Sigmoid colon (tissue), 7 donors: ENCODE data around the gene KCNQ5. TPM values are rescaled to one million over a fixed set of nuclear protein-coding genes. Genes with fewer than 3 reads are reported as not detected.

Experiments
- DNase-seq: peaks from one replicate; pipeline ENCODE4 v3.0.0-alpha.2; 2019
- H3K27ac ChIP-seq, 4 donors: fragments of 200-600 bp; sonication (generic); one replicate each; pipeline ENCODE4 v1.5.1; 2016 to 2019; ENCODE audit warnings: mild to moderate bottlenecking in 1 of 4
- H3K27me3 ChIP-seq, 3 donors: fragments of 200-600 bp; sonication (generic); one replicate each; pipeline ENCODE4 v1.5.1; 2019; ENCODE audit warnings: mild to moderate bottlenecking in 1 of 3
- H3K36me3 ChIP-seq, 4 donors: fragments of 200-600 bp; sonication (generic); one replicate each; pipeline ENCODE4 v1.5.1; 2016 to 2019
- H3K4me1 ChIP-seq, 4 donors: fragments of 200-600 bp; sonication (generic); one replicate each; pipeline ENCODE4 v1.5.1; 2017 to 2019
- H3K4me3 ChIP-seq, 4 donors: fragments of 200-600 bp; sonication (generic); one replicate each; pipeline ENCODE4 v1.5.1; 2017 to 2019; ENCODE audit warnings: mild to moderate bottlenecking in 2 of 4, moderate library complexity in 1 of 4
- H3K9me3 ChIP-seq, 4 donors: fragments of 200-600 bp in 3 of 4; sonication (generic) in 3 of 4; one replicate each; pipeline versions ENCODE4 v1.5.1 to v1.6.1; 2013 to 2019
- EP300 ChIP-seq, 4 donors: sonication (generic); formaldehyde crosslinking; IDR thresholded peaks; one replicate each; pipeline ENCODE4 v1.6.1; 2017; ENCODE audit warnings: antibody characterized with exemption in 4 of 4
- POLR2A ChIP-seq, 2 donors: fragments of 450-650 bp; IDR thresholded peaks; one replicate each; pipeline ENCODE4 v1.6.1; 2016; ENCODE audit warnings: antibody characterized with exemption in 2 of 2, mild to moderate bottlenecking in 2 of 2, moderate library complexity in 2 of 2
- POLR2AphosphoS5 ChIP-seq, 4 donors: sonication (generic); formaldehyde crosslinking; IDR thresholded peaks; one replicate each; pipeline ENCODE4 v1.6.1; 2017; ENCODE audit warnings: antibody characterized with exemption in 4 of 4
- WGBS, 2 donors: extraction: QIAGEN DNeasy Blood & Tissue Kit; methylation state at CpG; one replicate each; pipeline ENCODE4 v1.1.7; 2013; 5-methylcytosine and 5-hydroxymethylcytosine counted together
- intact Hi-C: fragments of 100-400 bp; cut with DNase I; formaldehyde crosslinking; loops from one replicate; pipeline ENCODE4 v1.15.1; 2023
- polyA plus RNA-seq, 3 donors: library from polyadenylated mRNA; stranded (reverse); fragments of 200-250 nt; gene quantifications; one replicate each; pipeline ENCODE4 v1.2.3, GENCODE V29; 2013
- total RNA-seq, 4 donors: library from RNA; depleted of rRNA; stranded (reverse); fragments of >200 nt; gene quantifications; one replicate each; pipeline ENCODE4 v1.1.0, GENCODE V29; 2016
- TF ChIP-seq, protein P1 (sequence below), 4 experiments: fragments of 450-650 bp in 3 of 4; fragments of 200-600 bp in 1 of 4; IDR thresholded peaks; one replicate each; pipeline ENCODE4 v1.5.1; 2016 to 2019; ENCODE audit warnings: antibody characterized with exemption in 4 of 4, mild to moderate bottlenecking in 3 of 4, moderate library complexity in 2 of 4
- donor health status: healthy with polysubstance abuse.
- donor health status: Bipolar disorder and iron deficiency.
- donor health status: healthy.

Gene KCNQ5
- total and polyA plus RNA-seq, 7 donors = 0.49 to 2.1 (median 1.1) TPM; not detected in 2

- Histone ChIP-seq H3K27me3 (peaks cover 13 to 50% (median 39%) of the 10 kb centered on the region in 3 donors), H3K4me1 (peaks cover 0 to 37% (median 35%) of the 10 kb centered on the region in 4 donors), H3K27ac (no peak overlapping the region), H3K4me3 (no peak overlapping the region), H3K9me3 (no peaks in the 10 kb centered on the region), H3K36me3 (no peaks in the 10 kb centered on the region)
- intact Hi-C loops = loop anchor here (5.0 kb wide), 1 partner anchor 503 kb away; no protein-coding TSS in a partner anchor
- no peak for DNase-seq
- TF ChIP-seq, protein P1, sequence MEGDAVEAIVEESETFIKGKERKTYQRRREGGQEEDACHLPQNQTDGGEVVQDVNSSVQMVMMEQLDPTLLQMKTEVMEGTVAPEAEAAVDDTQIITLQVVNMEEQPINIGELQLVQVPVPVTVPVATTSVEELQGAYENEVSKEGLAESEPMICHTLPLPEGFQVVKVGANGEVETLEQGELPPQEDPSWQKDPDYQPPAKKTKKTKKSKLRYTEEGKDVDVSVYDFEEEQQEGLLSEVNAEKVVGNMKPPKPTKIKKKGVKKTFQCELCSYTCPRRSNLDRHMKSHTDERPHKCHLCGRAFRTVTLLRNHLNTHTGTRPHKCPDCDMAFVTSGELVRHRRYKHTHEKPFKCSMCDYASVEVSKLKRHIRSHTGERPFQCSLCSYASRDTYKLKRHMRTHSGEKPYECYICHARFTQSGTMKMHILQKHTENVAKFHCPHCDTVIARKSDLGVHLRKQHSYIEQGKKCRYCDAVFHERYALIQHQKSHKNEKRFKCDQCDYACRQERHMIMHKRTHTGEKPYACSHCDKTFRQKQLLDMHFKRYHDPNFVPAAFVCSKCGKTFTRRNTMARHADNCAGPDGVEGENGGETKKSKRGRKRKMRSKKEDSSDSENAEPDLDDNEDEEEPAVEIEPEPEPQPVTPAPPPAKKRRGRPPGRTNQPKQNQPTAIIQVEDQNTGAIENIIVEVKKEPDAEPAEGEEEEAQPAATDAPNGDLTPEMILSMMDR (IDR thresholded peaks at IDR 0.05) = peak in 1 of 4 experiments; percentile 36
- TF ChIP-seq POLR2AphosphoS5 (IDR thresholded peaks at IDR 0.05) = no peak
- 77 to 79% methylated on average over 3 of the region's 3 CpGs for WGBS, 2 donors
Observed at GRCh38 chr6:72624557-72625160, 2.8 kb downstream of the KCNQ5 start.

DNA sequence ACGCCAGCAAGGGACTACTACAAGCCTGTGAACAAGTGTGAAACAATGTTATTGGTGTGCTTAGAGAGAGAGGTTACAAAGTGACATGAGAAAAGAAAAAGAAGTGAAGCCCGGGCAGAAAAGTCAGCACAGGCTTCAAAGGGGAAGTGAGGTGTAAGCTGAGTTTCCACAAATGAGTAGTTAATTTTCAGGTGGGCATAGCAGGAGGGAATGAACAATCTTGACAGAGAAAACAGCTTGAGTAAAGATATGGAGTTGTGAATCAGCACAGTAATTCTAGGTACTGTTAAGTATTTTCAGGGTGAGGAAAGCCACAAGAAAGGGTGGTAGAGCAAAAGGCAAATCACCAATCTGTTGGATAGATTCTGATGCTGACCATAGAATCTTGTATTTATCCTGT, 4.3 kb downstream of the KCNQ5 start:
- WGBS, 2 donors = 66 to 70% methylated on average over 2 of the region's 2 CpGs
- intact Hi-C loops = no loop called here
- H3K27ac ChIP-seq = no peak overlapping the region
- H3K9me3 ChIP-seq = no peaks in the 10 kb centered on the region
- DNase-seq = no peak
- peaks cover 13 to 44% (median 34%) of the 10 kb centered on the region in 3 donors for H3K27me3 ChIP-seq
- no peak for TF ChIP-seq POLR2AphosphoS5 (IDR thresholded peaks at IDR 0.05)
- TF ChIP-seq, protein P1 (IDR thresholded peaks at IDR 0.05) = no peak
- H3K36me3 ChIP-seq = no peaks in the 10 kb centered on the region
- no peak overlapping the region for H3K4me3 ChIP-seq
- peaks cover 0 to 22% (median 21%) of the 10 kb centered on the region in 4 donors for H3K4me1 ChIP-seq

DNA sequence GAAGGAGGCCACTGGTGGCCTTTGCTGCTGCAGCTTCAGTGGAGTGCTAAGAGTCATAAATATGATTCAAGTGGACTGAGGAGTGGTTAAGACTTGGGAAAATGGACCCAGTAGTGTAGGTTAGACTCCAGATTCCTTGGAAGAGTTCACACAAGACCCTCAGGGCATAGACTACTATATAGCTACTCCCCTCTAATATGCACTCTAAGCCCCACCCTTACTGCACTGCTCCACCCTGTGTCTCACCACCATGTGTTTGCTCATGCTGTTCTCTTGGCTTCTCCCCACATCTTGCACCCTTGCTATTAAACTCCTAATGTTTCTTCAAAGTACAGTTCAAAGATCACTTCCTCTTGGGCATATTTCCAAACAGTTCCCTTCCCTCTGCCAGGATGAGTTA, 5.7 kb downstream of the KCNQ5 start:
- intact Hi-C loops = no loop called here
- peaks cover 0 to 8% (median 7%) of the 10 kb centered on the region in 4 donors for H3K4me1 ChIP-seq
- no peak overlapping the region for H3K4me3 ChIP-seq
- no peak for DNase-seq
- H3K9me3 ChIP-seq = no peaks in the 10 kb centered on the region
- H3K27me3 ChIP-seq = peaks cover 5 to 30% (median 19%) of the 10 kb centered on the region in 3 donors
- H3K27ac ChIP-seq = no peak overlapping the region
- TF ChIP-seq POLR2A (IDR thresholded peaks at IDR 0.05) = no peak
- TF ChIP-seq, protein P1 (IDR thresholded peaks at IDR 0.05) = no peak
- no peaks in the 10 kb centered on the region for H3K36me3 ChIP-seq

GRCh38 chr6:72631480-72631879, 9.6 kb downstream of the KCNQ5 start:
- no peak overlapping the region for H3K4me3 ChIP-seq
- H3K9me3 ChIP-seq = no peaks in the 10 kb centered on the region
- H3K36me3 ChIP-seq = no peaks in the 10 kb centered on the region
- TF ChIP-seq POLR2AphosphoS5 (IDR thresholded peaks at IDR 0.05) (no peak), EP300 (IDR thresholded peaks at IDR 0.05) (no peak), POLR2A (IDR thresholded peaks at IDR 0.05) (no peak)
- TF ChIP-seq, protein P1 (IDR thresholded peaks at IDR 0.05) = no peak
- DNase-seq = no peak
- H3K27me3 ChIP-seq = no peaks in the 10 kb centered on the region
- H3K4me1 ChIP-seq = no peaks in the 10 kb centered on the region
- no peak overlapping the region for H3K27ac ChIP-seq
- intact Hi-C loops = no loop called here

- no peak overlapping the region for H3K27ac ChIP-seq
- WGBS, 2 donors = 83 to 87% methylated on average over 2 of the region's 2 CpGs
- no peaks in the 10 kb centered on the region for H3K4me1 ChIP-seq
- H3K4me3 ChIP-seq = no peak overlapping the region
- H3K9me3 ChIP-seq = no peaks in the 10 kb centered on the region
- no peaks in the 10 kb centered on the region for H3K27me3 ChIP-seq
- TF ChIP-seq POLR2AphosphoS5 (IDR thresholded peaks at IDR 0.05) (no peak), POLR2A (IDR thresholded peaks at IDR 0.05) (no peak), EP300 (IDR thresholded peaks at IDR 0.05) (no peak)
- TF ChIP-seq, protein P1 (IDR thresholded peaks at IDR 0.05) = no peak
- H3K36me3 ChIP-seq = no peaks in the 10 kb centered on the region
- no peak for DNase-seq
- intact Hi-C loops = no loop called here
Observed at GRCh38 chr6:72635636-72636035, 13.8 kb downstream of the KCNQ5 start.
